ENCODE results near the gene EHBP1.
A peak's percentile ranks its signal among the peaks of the same experiment; 100 is the strongest.

The EHBP1 gene

DNA sequence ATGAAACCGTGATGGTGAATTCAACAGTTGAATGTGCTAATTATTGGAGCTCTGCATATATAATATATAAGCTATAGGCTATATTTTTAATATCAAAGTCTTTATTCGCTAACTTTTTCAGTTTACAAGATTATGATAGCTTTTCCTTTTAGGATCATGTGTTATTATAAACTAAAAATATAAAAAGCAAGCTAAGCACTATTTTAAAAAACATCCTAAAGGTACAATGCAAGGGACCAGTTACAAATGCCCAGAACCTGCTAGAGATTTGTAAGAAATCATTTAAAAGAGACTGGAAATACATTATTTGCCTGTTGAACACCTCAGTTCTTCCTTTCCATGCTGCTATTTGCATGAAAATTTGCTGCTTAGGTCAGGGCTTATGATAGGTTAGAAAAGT, 43.4 kb upstream of the EHBP1 start:
- TF ChIP-seq CTCF (IDR thresholded peaks at IDR 0.05; ENCODE audit: insufficient read depth, low read length, missing control alignments), result no peak
- ChIA-PET POLR2A (interaction anchor here (1.2 kb wide), 1 partner anchor 155 kb away, joined by 5 read pairs; no protein-coding TSS in a partner anchor), CTCF (interaction anchor here (1.0 to 5.0 kb wide), 4 partner anchors 35 to 205 kb away, joined by 3 to 25 read pairs (median 4); partner anchors contain the start of gene EHBP1)
- H3K4me3 ChIP-seq (ENCODE audit: low read depth, low read length), result no peak overlapping the region
- no peak for DNase-seq (ENCODE audit: low read depth, low spot score)

DNA sequence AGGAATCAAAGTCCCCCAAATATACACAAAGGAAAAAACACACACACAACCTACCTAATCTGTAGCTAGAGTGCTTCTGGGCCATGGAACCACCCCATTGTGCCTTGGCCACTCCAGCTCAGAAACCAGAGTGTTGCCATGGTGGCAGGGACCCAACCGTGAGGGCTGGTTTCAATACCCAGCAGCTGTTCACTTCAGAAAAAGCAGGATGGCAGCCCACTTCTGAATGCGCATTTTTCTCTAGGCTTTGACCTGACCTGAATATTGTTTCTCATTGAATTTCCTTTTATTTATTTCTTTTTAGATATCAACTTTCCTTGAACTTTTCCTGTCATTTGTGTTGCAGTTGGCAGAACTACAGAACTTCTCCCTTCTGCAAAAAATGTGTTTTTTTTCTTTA, 43.0 kb upstream of the EHBP1 start:
- ChIA-PET POLR2A (interaction anchor here (0.9 to 1.2 kb wide), 2 partner anchors 65 to 156 kb away, joined by 4 to 5 read pairs; no protein-coding TSS in a partner anchor), CTCF (interaction anchor here (1.0 to 5.0 kb wide), 5 partner anchors 34 to 205 kb away, joined by 3 to 25 read pairs (median 4); partner anchors contain the start of gene EHBP1)
- no peak overlapping the region for H3K4me3 ChIP-seq (ENCODE audit: low read depth, low read length)
- no peak for TF ChIP-seq CTCF (IDR thresholded peaks at IDR 0.05; ENCODE audit: insufficient read depth, low read length, missing control alignments)
- DNase-seq (ENCODE audit: low read depth, low spot score), result no peak

- peak; percentile 97 for DNase-seq (ENCODE audit: low read depth, low spot score)
- ChIA-PET CTCF (interaction anchor here (0.6 to 2.2 kb wide), 3 partner anchors 68 to 206 kb away, joined by 3 to 8 read pairs (median 4); no protein-coding TSS in a partner anchor), POLR2A (interaction anchor here (0.6 to 1.8 kb wide), 10 partner anchors 9 to 207 kb away, joined by 3 to 11 read pairs (median 4); partner anchors contain the start of gene EHBP1)
- H3K4me3 ChIP-seq (ENCODE audit: low read depth, low read length), result no peak overlapping the region
- no peak for TF ChIP-seq CTCF (IDR thresholded peaks at IDR 0.05; ENCODE audit: insufficient read depth, low read length, missing control alignments)
Observed at GRCh38 chr2:62663411-62663810, 42.1 kb upstream of the EHBP1 start.

- no peak for TF ChIP-seq CTCF (IDR thresholded peaks at IDR 0.05; ENCODE audit: insufficient read depth, low read length, missing control alignments)
- POLR2A ChIA-PET, result interaction anchor here (0.6 to 1.8 kb wide), 7 partner anchors 8 to 208 kb away, joined by 3 to 11 read pairs (median 5); partner anchors contain the start of gene EHBP1
- CTCF ChIA-PET, result interaction anchor here (0.6 to 2.2 kb wide), 3 partner anchors 69 to 207 kb away, joined by 3 to 8 read pairs (median 4); no protein-coding TSS in a partner anchor
- DNase-seq (ENCODE audit: low read depth, low spot score), result peak; percentile 55
- no peak overlapping the region for H3K4me3 ChIP-seq (ENCODE audit: low read depth, low read length)
Observed at GRCh38 chr2:62663920-62664795, 41.4 kb upstream of the EHBP1 start.

GRCh38 chr2:62665446-62665845, 40.1 kb upstream of the EHBP1 start:
- ChIA-PET CTCF (interaction anchor here (1.3 to 2.2 kb wide), 2 partner anchors 137 to 208 kb away, joined by 3 to 8 read pairs; no protein-coding TSS in a partner anchor), POLR2A (no interaction called here)
- no peak for DNase-seq (ENCODE audit: low read depth, low spot score)
- no peak for TF ChIP-seq CTCF (IDR thresholded peaks at IDR 0.05; ENCODE audit: insufficient read depth, low read length, missing control alignments)
- H3K4me3 ChIP-seq (ENCODE audit: low read depth, low read length), result no peak overlapping the region

DNA sequence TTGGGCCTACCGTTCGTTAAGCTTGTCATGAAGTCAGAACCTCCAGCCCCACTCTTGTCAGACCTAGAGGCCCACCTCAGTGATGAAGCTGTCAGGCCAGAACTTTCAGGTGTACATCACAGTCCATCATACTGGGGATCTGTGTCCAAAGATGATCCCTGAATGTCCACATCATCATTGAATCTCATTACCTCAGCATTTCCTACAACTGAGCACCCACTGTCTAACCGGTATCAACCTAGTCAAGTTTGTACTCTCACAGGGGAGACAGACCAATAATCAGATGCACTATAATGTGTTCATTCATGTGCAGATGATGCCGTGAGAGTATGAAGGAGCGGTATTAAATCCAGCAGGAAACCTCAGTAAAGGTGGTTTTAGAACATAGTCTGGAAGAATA, 36.3 kb upstream of the EHBP1 start:
- ChIA-PET CTCF (interaction anchor here (3.5 kb wide), 1 partner anchor 212 kb away, joined by 14 read pairs; no protein-coding TSS in a partner anchor), POLR2A (no interaction called here)
- no peak for TF ChIP-seq CTCF (IDR thresholded peaks at IDR 0.05; ENCODE audit: insufficient read depth, low read length, missing control alignments)
- no peak for DNase-seq (ENCODE audit: low read depth, low spot score)
- H3K4me3 ChIP-seq (ENCODE audit: low read depth, low read length), result no peak overlapping the region

Data from AG04449 (cell line).